Measurements from ENCODE around the gene KRT72. TPM values are rescaled to one million over a fixed set of nuclear protein-coding genes. Genes with fewer than 3 reads are reported as not detected.
A peak's percentile ranks its signal among the peaks of the same experiment; 100 is the strongest.

KRT72 gene
- total and polyA plus RNA-seq, 2 experiments from 2014 or later = not detected

DNA sequence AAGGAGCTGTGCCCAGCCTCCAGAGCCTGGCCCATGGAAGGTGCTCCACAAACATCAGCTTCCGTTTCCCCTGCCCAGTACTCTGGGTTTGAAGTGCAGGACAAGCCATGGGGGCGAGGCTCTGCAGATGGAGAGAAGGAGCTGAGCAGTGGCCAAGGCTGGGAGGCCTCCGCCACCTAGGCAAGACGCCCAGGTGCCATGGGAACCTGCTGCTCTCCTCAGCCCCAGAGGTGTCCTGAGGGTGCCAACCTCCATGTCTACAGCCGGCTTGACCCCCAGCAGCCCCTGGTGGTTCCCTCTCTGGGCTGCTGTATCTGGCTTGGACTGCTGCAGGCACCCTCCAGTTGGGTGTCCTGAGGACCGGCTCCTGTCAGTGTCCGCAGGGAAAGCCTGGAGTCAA is 60.7 kb downstream of the KRT72 start:
- WGBS, 2 experiments (ENCODE audit: low coverage in 1 of 2, low lambda C conversion rate in 2 of 2, missing lambda C conversion rate in 2 of 2) = 74% methylated on average over 7 of the region's 7 CpGs
- no peaks in the 10 kb centered on the region for H3K9me2 ChIP-seq (ENCODE audit: insufficient read depth)
- peaks cover 10% of the 10 kb centered on the region; the same call in 1 of the 2 replicates for H3K27me3 ChIP-seq (replicated peaks; ENCODE audit: insufficient read depth)
- no peak for DNase-seq
- in situ Hi-C loops (cut with MboI) = no loop called here
- H3K4me1 ChIP-seq (ENCODE audit: insufficient read depth) = no peaks in the 10 kb centered on the region
- TF ChIP-seq EZH2 (IDR thresholded peaks at IDR 0.05; ENCODE audit: insufficient read depth, poor library complexity, severe bottlenecking) (no peak), EZH2phosphoT487 (IDR thresholded peaks at IDR 0.05; ENCODE audit: insufficient read depth, low read depth) (no peak)
- no peaks in the 10 kb centered on the region for H3K36me3 ChIP-seq (ENCODE audit: low read depth)
- H3K9ac ChIP-seq = no peak overlapping the region
- H3K9me3 ChIP-seq (ENCODE audit: low read depth) = no peaks in the 10 kb centered on the region
- no peak overlapping the region for H2AFZ ChIP-seq
- H3K79me2 ChIP-seq (ENCODE audit: insufficient read depth) = no peaks in the 10 kb centered on the region
- no peak overlapping the region for H3K27ac ChIP-seq
- H3K4me2 ChIP-seq (ENCODE audit: unreplicated experiment) = no peak overlapping the region
- H3F3A ChIP-seq (ENCODE audit: insufficient read depth) = no peaks in the 10 kb centered on the region
- H4K20me1 ChIP-seq (ENCODE audit: insufficient read depth) = no peaks in the 10 kb centered on the region
- H3K4me3 ChIP-seq = no peak overlapping the region

DNA sequence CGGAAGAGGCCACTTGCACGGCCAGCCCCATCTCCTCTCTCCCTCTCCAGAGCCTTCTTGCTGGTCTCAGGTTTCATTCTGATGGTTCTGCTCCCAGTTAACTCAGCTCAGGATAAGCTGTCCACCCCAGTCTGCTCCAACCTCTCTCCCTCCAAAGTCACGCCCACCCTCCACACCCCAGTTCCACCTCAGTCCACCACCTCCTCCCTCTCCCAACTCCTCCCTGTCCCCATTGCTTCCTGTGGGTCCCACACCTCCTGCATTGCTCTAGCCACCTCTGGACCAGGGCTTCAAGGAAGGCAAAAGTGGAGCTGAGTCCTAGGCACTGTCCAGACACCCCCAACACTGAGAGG is 61.5 kb downstream of the KRT72 start:
- DNase-seq = no peak
- TF ChIP-seq EZH2 (IDR thresholded peaks at IDR 0.05; ENCODE audit: insufficient read depth, poor library complexity, severe bottlenecking) (no peak), EZH2phosphoT487 (IDR thresholded peaks at IDR 0.05; ENCODE audit: insufficient read depth, low read depth) (no peak)
- Histone ChIP-seq H4K20me1 (ENCODE audit: insufficient read depth) (no peaks in the 10 kb centered on the region), H2AFZ (no peak overlapping the region), H3F3A (ENCODE audit: insufficient read depth) (no peaks in the 10 kb centered on the region), H3K9me2 (ENCODE audit: insufficient read depth) (no peaks in the 10 kb centered on the region), H3K27ac (no peak overlapping the region), H3K9me3 (ENCODE audit: low read depth) (no peaks in the 10 kb centered on the region), H3K9ac (no peak overlapping the region), H3K4me3 (no peak overlapping the region), H3K27me3 (replicated peaks; ENCODE audit: insufficient read depth) (peaks cover 6% of the 10 kb centered on the region; the same call in 1 of the 2 replicates), H3K4me1 (ENCODE audit: insufficient read depth) (no peaks in the 10 kb centered on the region), H3K79me2 (ENCODE audit: insufficient read depth) (no peaks in the 10 kb centered on the region), H3K36me3 (ENCODE audit: low read depth) (no peaks in the 10 kb centered on the region), H3K4me2 (ENCODE audit: unreplicated experiment) (no peak overlapping the region)
- 89 to 100% methylated on average over 2 to 3 of the region's 3 CpGs for WGBS, 2 experiments (ENCODE audit: low coverage in 1 of 2, low lambda C conversion rate in 2 of 2, missing lambda C conversion rate in 2 of 2)
- in situ Hi-C loops (cut with MboI) = no loop called here

DNA sequence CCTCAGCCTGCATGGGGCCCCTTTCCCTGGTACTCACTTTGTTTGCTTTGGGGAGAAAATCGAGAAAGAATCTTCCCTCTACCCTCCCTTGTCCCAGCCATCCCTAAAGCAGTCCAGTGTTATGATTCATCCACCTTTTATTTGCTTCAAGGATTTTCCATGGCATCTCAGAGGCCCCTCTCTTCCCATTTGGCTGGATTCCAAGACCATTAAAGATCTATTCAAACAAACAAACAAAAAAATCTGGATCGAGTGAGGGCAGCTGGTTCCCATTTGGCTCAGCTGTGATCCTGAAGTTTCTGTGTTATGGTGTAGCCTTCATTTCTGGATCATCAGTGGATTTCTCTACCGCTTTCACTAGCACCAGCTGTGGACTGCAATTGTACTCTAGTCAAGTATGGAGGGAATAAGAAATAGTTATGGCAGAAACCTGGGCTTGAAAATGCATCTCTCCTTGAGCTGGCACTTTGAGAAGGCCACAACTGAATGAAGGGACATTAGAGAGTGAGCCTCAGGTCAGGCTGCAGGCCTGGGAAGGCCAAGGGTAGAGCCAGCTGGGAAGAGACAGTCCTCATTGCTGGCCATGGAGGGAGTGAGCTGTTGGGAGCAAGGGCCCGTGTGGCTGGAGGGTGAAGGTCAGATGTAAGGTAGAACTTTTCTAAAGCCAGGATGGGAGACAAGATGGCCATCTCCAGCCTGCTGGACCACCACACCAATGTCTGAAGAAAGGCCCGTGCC is 62.0 kb downstream of the KRT72 start:
- no peaks in the 10 kb centered on the region for H4K20me1 ChIP-seq (ENCODE audit: insufficient read depth)
- peaks cover 6% of the 10 kb centered on the region; the same call in 1 of the 2 replicates for H3K27me3 ChIP-seq (replicated peaks; ENCODE audit: insufficient read depth)
- WGBS, 2 experiments (ENCODE audit: low coverage in 1 of 2, low lambda C conversion rate in 2 of 2, missing lambda C conversion rate in 2 of 2) = 27% methylated on average over 5 of the region's 5 CpGs
- H3K4me3 ChIP-seq = no peak overlapping the region
- no peak overlapping the region for H2AFZ ChIP-seq
- H3K4me2 ChIP-seq (ENCODE audit: unreplicated experiment) = no peak overlapping the region
- no peaks in the 10 kb centered on the region for H3K9me2 ChIP-seq (ENCODE audit: insufficient read depth)
- in situ Hi-C loops (cut with MboI) = no loop called here
- no peaks in the 10 kb centered on the region for H3K9me3 ChIP-seq (ENCODE audit: low read depth)
- no peaks in the 10 kb centered on the region for H3K79me2 ChIP-seq (ENCODE audit: insufficient read depth)
- no peak overlapping the region for H3K9ac ChIP-seq
- no peaks in the 10 kb centered on the region for H3K4me1 ChIP-seq (ENCODE audit: insufficient read depth)
- H3K36me3 ChIP-seq (ENCODE audit: low read depth) = no peaks in the 10 kb centered on the region
- H3F3A ChIP-seq (ENCODE audit: insufficient read depth) = no peaks in the 10 kb centered on the region
- peak; percentile 52 for DNase-seq
- H3K27ac ChIP-seq = no peak overlapping the region
- no peak for TF ChIP-seq EZH2 (IDR thresholded peaks at IDR 0.05; ENCODE audit: insufficient read depth, poor library complexity, severe bottlenecking)
- no peak for TF ChIP-seq EZH2phosphoT487 (IDR thresholded peaks at IDR 0.05; ENCODE audit: insufficient read depth, low read depth)

DNA sequence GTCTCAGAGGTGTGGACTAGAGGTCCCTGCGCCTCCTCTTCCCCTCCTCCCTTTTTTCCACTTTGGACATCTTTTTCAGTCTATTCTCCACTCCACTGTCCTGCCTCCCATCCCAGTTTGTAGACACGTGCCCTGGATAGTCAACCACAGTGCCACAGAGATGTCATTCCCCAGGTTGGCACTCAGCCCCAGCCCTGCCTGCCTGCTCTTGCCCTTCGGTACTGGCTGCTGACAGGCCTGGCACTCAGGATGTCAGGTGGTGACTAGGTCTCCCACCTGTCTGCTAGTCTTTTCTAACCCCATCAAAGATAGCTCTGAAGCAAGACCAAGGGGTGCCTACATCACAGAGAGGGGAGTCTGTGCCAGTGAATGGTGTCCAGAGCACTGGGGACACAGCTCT is 64.2 kb downstream of the KRT72 start:
- Histone ChIP-seq H3K4me1 (ENCODE audit: insufficient read depth) (no peaks in the 10 kb centered on the region), H3K79me2 (ENCODE audit: insufficient read depth) (no peaks in the 10 kb centered on the region), H3K9me2 (ENCODE audit: insufficient read depth) (no peaks in the 10 kb centered on the region), H4K20me1 (ENCODE audit: insufficient read depth) (no peaks in the 10 kb centered on the region), H3K27me3 (replicated peaks; ENCODE audit: insufficient read depth) (peaks cover 6% of the 10 kb centered on the region; the same call in 1 of the 2 replicates), H3K9me3 (ENCODE audit: low read depth) (no peaks in the 10 kb centered on the region), H3F3A (ENCODE audit: insufficient read depth) (no peaks in the 10 kb centered on the region), H3K4me2 (ENCODE audit: unreplicated experiment) (no peak overlapping the region), H3K9ac (no peak overlapping the region), H3K4me3 (no peak overlapping the region), H3K27ac (no peak overlapping the region), H2AFZ (no peak overlapping the region), H3K36me3 (ENCODE audit: low read depth) (no peaks in the 10 kb centered on the region)
- DNase-seq = no peak
- 65 to 67% methylated on average over 3 of the region's 3 CpGs for WGBS, 2 experiments (ENCODE audit: low coverage in 1 of 2, low lambda C conversion rate in 2 of 2, missing lambda C conversion rate in 2 of 2)
- TF ChIP-seq EZH2phosphoT487 (IDR thresholded peaks at IDR 0.05; ENCODE audit: insufficient read depth, low read depth) = no peak
- no peak for TF ChIP-seq EZH2 (IDR thresholded peaks at IDR 0.05; ENCODE audit: insufficient read depth, poor library complexity, severe bottlenecking)
- in situ Hi-C loops (cut with MboI) = no loop called here

Other genes with a start within 250 kb of the KRT72 start
- gene KRT85, start 234.0 kb downstream of the KRT72 start, total RNA-seq (2014; rRNA removed; shearing (Covaris generic)) = not detected in 2 replicates
- gene KRT85, start 234.0 kb downstream of the KRT72 start, polyA plus RNA-seq (2016; fragmentation: Nextera tagmentation; extraction: Ambion mirVana) = not detected in 2 replicates
- not detected in 2 replicates for gene KRT84, start 215.8 kb downstream of the KRT72 start, total RNA-seq (2014; rRNA removed; shearing (Covaris generic))
- gene KRT84, start 215.8 kb downstream of the KRT72 start, polyA plus RNA-seq (2016; fragmentation: Nextera tagmentation; extraction: Ambion mirVana) = not detected in 2 replicates
- not detected in 2 replicates for gene KRT82, start 195.1 kb downstream of the KRT72 start, total RNA-seq (2014; rRNA removed; shearing (Covaris generic))
- not detected in 2 replicates for gene KRT82, start 195.1 kb downstream of the KRT72 start, polyA plus RNA-seq (2016; fragmentation: Nextera tagmentation; extraction: Ambion mirVana)
- gene KRT75, start 167.1 kb downstream of the KRT72 start, total RNA-seq (2014; rRNA removed; shearing (Covaris generic)) = not detected in 2 replicates
- not detected in 2 replicates for gene KRT75, start 167.1 kb downstream of the KRT72 start, polyA plus RNA-seq (2016; fragmentation: Nextera tagmentation; extraction: Ambion mirVana)
- gene KRT6B, start 149.3 kb downstream of the KRT72 start, total RNA-seq (2014; rRNA removed; shearing (Covaris generic)) = not detected in 2 replicates
- not detected in 2 replicates for gene KRT6B, start 149.3 kb downstream of the KRT72 start, polyA plus RNA-seq (2016; fragmentation: Nextera tagmentation; extraction: Ambion mirVana)
- not detected in 2 replicates for gene KRT6C, start 127.7 kb downstream of the KRT72 start, total RNA-seq (2014; rRNA removed; shearing (Covaris generic))
- gene KRT6C, start 127.7 kb downstream of the KRT72 start, polyA plus RNA-seq (2016; fragmentation: Nextera tagmentation; extraction: Ambion mirVana) = not detected in 2 replicates
- gene KRT6A, start 108.2 kb downstream of the KRT72 start, total RNA-seq (2014; rRNA removed; shearing (Covaris generic)) = not detected in 2 replicates
- gene KRT6A, start 108.2 kb downstream of the KRT72 start, polyA plus RNA-seq (2016; fragmentation: Nextera tagmentation; extraction: Ambion mirVana) = not detected in 2 replicates
- gene KRT5, start 81.1 kb downstream of the KRT72 start, total RNA-seq (2014; rRNA removed; shearing (Covaris generic)) = not detected in 2 replicates
- gene KRT5, start 81.1 kb downstream of the KRT72 start, polyA plus RNA-seq (2016; fragmentation: Nextera tagmentation; extraction: Ambion mirVana) = not detected in 2 replicates
- gene KRT71, start 48.3 kb downstream of the KRT72 start, total RNA-seq (2014; rRNA removed; shearing (Covaris generic)) = not detected in 2 replicates
- not detected in 2 replicates for gene KRT71, start 48.3 kb downstream of the KRT72 start, polyA plus RNA-seq (2016; fragmentation: Nextera tagmentation; extraction: Ambion mirVana)
- gene KRT74, start 27.6 kb downstream of the KRT72 start, total RNA-seq (2014; rRNA removed; shearing (Covaris generic)) = not detected in 2 replicates
- not detected in 2 replicates for gene KRT74, start 27.6 kb downstream of the KRT72 start, polyA plus RNA-seq (2016; fragmentation: Nextera tagmentation; extraction: Ambion mirVana)
- not detected in 2 replicates for gene KRT73, start 17.1 kb upstream of the KRT72 start, total RNA-seq (2014; rRNA removed; shearing (Covaris generic))
- not detected in 2 replicates for gene KRT73, start 17.1 kb upstream of the KRT72 start, polyA plus RNA-seq (2016; fragmentation: Nextera tagmentation; extraction: Ambion mirVana)
- gene KRT2, start 50.7 kb upstream of the KRT72 start, total RNA-seq (2014; rRNA removed; shearing (Covaris generic)) = not detected in 2 replicates
- not detected in 2 replicates for gene KRT2, start 50.7 kb upstream of the KRT72 start, polyA plus RNA-seq (2016; fragmentation: Nextera tagmentation; extraction: Ambion mirVana)
- not detected in 2 replicates for gene KRT1, start 78.9 kb upstream of the KRT72 start, total RNA-seq (2014; rRNA removed; shearing (Covaris generic))
- not detected in 2 replicates for gene KRT1, start 78.9 kb upstream of the KRT72 start, polyA plus RNA-seq (2016; fragmentation: Nextera tagmentation; extraction: Ambion mirVana)
- not detected in 2 replicates for gene KRT77, start 102.1 kb upstream of the KRT72 start, total RNA-seq (2014; rRNA removed; shearing (Covaris generic))
- not detected in 2 replicates for gene KRT77, start 102.1 kb upstream of the KRT72 start, polyA plus RNA-seq (2016; fragmentation: Nextera tagmentation; extraction: Ambion mirVana)
- gene KRT76, start 175.9 kb upstream of the KRT72 start, total RNA-seq (2014; rRNA removed; shearing (Covaris generic)) = not detected in 2 replicates
- gene KRT76, start 175.9 kb upstream of the KRT72 start, polyA plus RNA-seq (2016; fragmentation: Nextera tagmentation; extraction: Ambion mirVana) = not detected in 2 replicates
- gene KRT3, start 194.7 kb upstream of the KRT72 start, total RNA-seq (2014; rRNA removed; shearing (Covaris generic)) = not detected in 2 replicates
- gene KRT3, start 194.7 kb upstream of the KRT72 start, polyA plus RNA-seq (2016; fragmentation: Nextera tagmentation; extraction: Ambion mirVana) = not detected in 2 replicates
- 0.22 TPM in 1 of 2 replicates, not detected in the other for gene KRT4, start 212.7 kb upstream of the KRT72 start, total RNA-seq (2014; rRNA removed; shearing (Covaris generic))
- 0.13 TPM in 1 of 2 replicates, not detected in the other for gene KRT4, start 212.7 kb upstream of the KRT72 start, polyA plus RNA-seq (2016; fragmentation: Nextera tagmentation; extraction: Ambion mirVana)
- not detected in 2 replicates for gene KRT79, start 232.8 kb upstream of the KRT72 start, total RNA-seq (2014; rRNA removed; shearing (Covaris generic))
- gene KRT79, start 232.8 kb upstream of the KRT72 start, polyA plus RNA-seq (2016; fragmentation: Nextera tagmentation; extraction: Ambion mirVana) = 0.15 TPM in 1 of 2 replicates, not detected in the other
- gene KRT78, start 247.5 kb upstream of the KRT72 start, total RNA-seq (2014; rRNA removed; shearing (Covaris generic)) = not detected in 2 replicates
- gene KRT78, start 247.5 kb upstream of the KRT72 start, polyA plus RNA-seq (2016; fragmentation: Nextera tagmentation; extraction: Ambion mirVana) = not detected in 2 replicates